Activated effector memory CD4-positive, alpha-beta T cell treated with anti-CD3 and anti-CD28 coated beads, Interleukin-2, amount 50 U/mL, for 16 hours (primary cell): ENCODE measurements around the gene GALNT2.
A peak's percentile ranks its signal among the peaks of the same experiment; 100 is the strongest.

Experiments used
- DNase-seq: peaks from one replicate; pipeline ENCODE4 v3.0.0-alpha.2; 2020

GALNT2 gene

DNA sequence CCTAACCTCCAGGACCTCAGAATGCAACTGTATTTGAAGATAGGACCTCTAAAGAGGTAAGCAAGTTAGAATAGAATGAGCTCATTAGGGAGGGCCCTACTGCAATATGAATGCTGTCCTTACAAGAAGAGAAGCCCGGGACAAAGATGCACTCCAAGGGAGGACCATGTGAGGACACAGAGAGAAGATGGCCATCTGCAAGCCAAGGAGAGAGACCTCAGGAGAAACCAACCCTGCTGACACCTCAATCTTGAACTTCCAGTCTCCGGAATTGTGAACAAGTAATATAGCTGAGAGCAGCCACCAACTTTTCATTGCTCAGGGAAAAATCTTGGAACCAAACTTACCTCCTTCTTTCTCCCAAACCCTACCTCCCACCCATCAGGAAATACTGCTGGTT, 15.0 kb upstream of the GALNT2 start:
- no peak for DNase-seq

DNA sequence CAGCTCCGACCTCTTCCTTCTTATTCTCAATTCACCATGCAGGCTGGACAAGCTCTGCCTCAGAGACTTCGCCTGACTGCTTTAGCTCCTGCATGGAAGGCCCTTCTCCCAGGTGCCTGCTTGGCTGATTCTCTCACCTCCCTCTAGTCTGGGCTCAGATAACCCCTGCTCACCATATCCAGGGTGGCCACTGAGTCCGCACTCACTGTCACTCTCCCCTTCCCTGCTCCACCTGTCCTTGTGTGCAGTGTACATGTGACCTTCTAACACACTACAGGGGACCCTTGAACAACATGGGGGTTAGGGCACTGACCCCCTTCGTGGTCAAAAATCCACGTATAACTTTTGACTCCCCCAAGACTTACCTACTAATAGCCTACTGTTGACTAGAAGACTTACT, 14.4 kb upstream of the GALNT2 start:
- no peak for DNase-seq

DNA sequence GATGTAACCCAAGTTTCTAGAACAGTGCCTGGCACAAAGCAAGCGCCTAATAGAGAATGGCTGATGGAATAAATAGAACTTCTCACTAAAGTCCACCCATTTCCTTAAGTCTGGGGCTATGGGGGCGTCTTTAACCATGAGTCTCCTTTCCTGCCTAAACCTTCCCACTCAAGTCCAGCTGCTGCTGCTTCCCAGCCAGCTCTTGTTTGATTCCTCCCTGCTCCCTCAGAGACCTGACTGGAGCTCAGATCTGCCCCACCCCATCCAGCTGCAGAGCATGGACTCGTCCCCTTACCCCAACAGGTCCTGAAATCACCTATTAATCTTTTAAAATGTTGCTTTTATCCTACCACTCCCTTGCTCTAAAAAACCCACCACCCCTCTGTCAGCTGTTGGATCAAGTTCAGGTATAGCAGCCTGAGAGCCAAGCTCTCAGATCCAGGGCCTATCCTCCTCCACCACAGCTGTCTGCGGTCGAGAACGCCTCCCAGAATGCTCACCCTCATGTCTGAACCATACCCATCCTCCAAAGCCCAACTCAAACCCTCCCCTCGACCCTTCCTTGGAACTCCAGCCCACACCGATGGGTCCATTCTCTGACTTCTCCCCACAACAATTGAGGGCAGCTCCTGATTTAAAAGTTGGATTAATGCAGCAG, 12.8 kb upstream of the GALNT2 start:
- DNase-seq: no peak

DNA sequence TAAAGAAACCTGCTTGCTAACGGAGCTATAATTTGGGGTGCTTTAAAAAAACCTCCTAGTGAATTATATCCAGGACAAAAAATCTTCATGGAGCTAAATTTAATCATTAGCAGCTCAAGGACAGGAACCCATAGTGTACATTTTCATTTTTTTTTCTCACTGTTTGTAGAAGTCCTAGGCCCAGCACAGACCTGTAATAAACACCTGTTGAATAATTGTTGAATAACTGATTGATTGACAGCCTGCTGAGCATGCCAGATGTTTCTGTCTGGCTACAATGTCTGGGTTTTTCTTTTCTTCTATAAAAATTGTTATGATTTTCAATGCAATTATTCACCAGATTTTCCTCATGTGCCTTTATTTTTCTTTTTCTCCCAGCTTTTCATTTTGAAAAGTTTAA, 10.9 kb upstream of the GALNT2 start:
- no peak for DNase-seq

DNA sequence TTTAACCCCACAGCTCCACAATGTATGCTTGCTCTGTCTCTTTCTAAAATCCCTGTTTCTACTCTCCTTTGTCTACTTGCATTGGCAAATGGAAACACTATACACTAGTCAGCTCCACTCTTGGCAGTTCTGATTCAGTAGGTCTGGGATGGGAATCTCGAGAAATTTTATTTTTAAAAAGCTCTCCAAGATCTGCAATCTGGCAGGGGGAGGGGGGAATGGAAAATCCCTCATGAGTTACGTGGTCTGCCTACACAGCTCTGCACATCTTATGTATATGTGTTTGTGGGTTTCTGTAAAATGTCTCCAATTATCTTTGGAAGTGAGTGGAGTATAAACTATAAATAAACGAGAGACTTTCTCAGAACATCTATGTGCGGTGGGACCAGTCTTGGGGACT, 9.9 kb upstream of the GALNT2 start:
- no peak for DNase-seq

DNA sequence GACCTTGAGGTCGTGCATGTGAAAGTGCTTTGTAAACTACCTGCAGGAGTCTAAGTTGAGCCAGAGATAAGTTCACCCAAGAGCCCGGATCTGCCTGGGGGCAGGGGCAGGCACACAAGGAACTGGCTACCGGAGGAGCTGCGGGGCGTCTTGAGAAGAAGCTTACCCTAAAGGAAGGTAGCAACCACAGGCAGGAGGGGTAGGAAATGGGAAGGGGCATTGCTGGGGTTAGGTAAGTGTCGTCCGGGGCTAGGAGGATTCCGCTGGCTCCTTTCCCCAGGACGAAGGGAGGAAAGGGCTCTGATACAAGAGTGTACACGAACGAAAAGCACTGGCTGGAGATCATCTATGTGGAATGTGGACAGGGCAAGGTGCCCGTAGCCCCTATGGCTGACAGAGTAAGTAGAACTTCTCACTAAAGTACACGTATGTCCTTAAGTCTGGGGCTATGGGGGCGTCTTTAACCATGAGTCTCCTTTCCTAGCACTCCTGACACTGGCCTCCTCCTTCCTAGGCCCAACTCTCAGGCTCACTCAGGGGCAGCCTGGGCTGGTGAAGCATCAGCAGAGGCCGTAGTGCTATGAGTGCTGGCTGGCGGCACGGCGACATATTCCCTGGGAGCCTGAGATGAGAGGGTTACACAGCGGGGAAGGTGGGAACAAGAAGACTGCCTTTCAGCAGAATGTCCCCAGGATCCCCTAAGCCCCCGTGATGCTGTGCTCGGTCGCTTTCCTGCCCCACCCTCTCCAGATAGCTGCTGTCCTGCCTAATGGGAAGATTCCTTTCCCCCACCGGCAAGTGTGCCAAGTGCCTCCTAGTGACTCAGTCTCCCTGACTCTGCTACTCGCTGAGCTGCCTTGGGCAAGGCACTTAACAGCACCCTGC, 9.1 kb upstream of the GALNT2 start:
- no peak for DNase-seq

DNA sequence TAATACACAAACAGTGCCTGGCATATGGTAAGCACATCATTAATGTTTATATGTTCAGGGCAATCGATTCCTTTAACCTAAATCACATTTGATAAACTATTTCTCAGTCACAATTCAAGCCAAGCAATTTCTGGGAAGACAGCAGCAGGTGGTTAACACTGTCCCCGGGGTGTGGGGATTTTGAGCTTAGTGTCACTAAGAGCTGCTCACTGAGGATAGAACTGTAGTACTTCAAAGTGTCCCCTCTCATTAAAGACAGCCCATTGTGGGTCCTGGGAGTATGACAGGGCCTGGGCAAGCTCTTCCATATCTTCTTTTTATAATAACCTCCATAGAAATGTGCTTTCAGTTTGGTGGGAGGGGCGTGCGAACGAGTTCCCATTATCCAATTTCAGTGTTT, 8.4 kb upstream of the GALNT2 start:
- DNase-seq: no peak

DNA sequence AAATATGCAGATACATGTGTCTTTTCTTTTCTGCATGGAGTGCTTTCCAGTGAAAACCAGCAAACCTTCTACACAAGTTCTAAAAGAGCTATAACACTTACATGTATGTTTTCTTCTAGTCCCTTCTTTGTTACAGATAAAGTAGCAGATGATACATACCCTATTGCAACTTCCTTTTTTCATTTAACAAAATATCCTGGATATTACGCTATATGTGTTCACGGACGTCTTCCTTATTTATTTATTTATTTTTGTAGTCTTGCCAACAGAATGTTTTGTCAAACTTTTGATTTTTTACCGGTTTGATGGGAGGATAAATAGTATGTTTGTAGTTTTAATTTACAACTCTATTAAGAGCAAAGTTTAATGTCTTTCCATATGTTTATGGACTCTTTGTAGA, 5.2 kb upstream of the GALNT2 start:
- DNase-seq: no peak

DNA sequence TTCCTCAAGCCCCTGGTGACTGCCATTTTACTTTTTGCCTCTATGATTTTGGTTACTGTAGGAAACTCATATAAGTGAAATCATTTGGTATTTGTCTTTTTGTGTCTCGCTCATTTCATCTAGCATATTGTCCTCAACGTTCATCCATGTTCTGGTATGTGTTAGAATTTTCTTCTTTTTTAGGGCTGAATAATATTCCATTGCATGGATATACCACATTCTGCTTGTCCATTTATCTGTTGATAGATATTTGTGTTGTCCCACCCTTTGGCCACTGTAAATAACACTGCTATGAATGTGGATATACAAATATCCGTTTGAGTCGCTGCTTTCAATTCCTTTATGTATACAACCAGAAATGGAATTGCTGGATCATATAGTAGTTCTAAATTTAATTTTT, 4.5 kb upstream of the GALNT2 start:
- DNase-seq: no peak

DNA sequence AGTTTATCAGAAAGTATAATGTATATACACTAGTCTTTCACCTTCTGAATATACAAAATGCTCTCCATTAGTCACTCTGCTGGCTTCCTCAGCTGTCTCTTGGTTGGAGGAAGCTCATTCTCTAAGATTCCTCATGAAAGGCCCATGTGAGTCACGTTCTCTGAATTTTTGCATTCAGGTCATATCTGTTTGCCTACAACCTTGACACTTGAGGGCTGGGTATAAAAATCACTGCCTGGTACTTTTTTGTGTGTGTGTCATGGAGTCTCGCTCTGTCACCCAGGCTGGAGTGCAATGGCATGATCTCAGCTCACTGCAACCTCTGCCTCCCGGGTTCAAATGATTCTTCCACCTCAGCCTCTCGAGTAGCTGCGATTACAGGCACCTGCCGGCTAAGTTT, 2.8 kb upstream of the GALNT2 start:
- DNase-seq: no peak

DNA sequence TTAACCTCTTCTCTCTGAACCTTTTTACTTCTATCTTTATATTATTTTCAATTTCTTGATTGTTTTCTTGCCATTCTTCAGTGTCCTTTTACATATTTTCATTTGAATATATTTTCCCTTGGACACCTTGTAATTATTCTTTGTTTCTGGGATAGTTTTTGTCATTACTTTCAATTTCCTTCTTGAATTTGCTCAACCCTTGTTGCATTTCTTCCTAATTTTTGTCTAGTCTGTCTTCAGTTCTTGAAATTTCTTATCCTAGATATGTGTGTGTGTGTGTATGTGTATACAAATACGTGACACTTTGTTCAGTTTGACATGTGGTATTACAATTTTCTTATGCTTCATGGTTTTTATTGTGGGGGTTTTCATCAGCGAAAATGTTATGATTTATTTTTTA, 1.9 kb upstream of the GALNT2 start:
- no peak for DNase-seq

DNA sequence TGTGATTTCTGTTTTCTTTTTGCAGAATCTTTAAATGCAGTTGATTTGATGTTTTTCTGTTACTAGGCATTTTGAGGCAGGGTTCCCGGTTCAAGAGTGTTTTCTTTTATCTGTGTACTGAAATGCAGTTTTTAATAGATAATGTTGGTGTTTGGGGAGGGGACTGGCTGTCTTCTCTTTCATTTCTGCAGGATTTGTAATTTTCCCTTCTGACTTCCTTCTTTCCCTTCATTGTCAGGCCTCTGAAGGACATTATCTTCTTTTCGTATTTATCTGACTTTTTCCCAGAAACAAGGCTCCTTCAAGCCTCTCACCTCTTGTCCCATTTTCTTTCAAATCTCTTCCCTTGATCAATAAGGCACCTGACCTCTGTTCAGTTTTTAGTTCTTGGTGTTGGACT, 1.5 kb upstream of the GALNT2 start:
- no peak for DNase-seq

DNA sequence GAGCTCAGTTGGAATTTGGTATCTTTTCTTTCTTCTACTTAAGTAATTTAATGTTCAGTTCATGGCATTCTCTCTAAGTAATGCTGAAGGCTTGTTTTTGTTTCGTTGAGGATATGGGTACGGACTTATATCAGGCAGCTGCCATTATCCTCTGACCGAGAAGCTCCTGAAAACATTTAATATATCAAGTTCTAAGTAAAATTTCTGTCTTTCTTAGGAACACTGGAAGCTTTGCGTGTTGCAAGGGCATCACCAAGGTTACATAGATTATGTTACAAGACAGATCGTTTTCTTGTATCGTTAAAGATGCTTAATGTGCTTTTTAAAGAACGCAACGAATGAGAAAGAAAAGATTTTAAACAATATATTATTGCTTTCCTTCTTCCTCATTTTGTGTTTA, 1.0 kb upstream of the GALNT2 start:
- DNase-seq: no peak

DNA sequence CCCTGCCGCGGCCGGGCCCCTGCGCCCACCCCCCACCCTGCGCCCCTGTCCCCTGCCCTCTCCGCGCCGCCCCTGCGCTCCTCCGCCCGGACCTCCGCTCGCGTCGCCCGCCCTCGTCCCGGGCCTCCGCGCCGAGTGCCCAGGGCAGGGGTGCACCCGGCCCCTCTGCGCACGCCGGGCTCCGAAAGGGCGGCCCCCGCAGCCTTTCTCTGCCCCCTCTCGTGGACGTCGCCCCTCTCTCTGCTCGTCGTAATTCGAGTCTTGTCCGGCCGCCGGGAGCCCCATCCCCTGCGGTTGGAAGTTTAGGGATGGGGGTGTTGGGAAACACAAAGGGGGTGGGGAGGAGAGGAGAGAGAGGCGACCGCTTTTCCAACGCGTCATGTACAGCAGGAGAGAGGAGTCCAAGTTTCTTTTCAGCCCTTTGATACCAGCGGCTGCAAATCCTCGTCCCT, 407 bp downstream of the GALNT2 start:
- no peak for DNase-seq

DNA sequence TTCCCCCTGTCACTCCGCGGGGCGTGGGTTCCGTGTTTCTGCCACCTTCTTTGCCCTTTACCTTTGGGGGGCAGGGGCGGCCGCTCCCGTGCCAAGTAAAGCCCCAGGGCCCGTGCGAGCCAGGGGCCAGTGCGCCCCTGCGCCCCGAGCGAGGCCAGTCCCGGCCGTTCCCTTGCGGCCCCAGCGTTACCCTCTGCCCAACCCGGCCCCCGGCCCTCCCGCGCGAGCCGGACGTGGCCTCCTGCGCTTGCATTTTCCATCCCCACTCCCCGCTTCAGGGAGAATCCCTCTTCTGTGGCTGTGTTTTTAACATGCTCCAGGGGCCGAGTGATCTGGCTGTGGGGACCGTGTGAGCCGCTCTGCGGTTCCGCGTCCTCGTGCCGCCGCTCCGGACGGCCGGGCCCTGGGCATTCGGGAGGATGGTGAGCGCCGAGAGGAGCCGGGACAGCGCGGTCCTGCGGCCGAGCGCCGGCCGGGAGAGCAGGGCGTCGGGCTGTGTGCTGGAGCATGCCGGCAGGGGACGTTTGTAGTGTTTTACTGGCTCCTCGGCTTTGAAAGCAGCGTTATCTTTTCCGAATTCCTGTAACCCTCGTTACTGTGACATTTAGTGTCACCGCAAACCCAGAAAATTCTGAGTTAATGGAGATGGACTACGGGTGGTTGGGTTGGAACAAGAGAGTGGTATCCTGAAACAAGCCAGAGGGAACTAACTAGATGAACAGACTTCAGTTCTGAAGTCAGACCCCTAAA, 1.0 kb downstream of the GALNT2 start:
- DNase-seq: peak; percentile 73

DNA sequence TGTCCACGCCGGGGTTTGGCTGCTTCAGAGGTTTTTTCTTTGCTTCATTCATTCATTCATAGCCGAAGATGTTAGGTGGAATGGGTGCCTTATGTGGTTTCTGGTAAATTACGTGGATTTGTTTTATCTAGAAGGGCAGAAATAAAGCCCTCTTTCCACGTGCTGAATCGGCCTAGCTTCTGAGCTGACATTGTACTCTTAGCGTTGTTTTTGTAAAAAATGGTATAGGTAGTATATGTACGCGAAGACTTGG, 1.5 kb downstream of the GALNT2 start:
- DNase-seq: no peak

DNA sequence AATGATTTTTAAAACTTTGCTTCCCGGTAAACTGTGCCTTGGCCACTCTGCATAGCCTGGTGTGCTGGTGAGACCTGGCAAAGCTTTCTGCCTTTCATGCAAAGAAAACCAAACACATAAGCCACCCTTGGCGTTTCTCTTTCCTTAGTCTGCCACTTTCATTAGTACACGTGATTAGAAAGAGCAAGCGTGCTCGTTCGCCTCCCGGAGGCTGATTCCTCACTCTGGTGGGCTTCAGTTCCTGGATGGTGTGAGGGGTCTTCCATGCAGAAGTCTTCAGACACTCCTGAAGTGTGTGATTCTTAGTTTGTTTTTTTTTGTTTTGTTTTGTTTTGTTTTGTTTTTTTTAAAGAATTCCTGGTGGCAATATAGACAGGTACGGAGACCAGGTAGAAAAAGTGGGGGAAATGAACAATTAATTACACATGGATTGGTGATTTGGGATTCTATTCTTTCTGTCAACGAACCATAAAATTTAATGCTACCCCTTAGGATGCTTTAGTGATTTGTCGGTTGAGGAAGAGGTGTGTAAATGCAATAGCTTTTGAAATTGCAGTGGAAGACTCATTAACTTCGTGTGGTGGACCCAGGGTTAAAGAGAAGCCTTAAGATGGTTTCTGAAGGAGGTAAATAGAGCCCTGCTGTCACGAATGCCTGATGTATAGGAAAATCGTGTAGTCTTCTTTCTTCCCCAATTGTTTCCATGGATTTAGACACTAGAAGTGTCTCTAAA, 2.1 kb downstream of the GALNT2 start:
- DNase-seq: no peak

DNA sequence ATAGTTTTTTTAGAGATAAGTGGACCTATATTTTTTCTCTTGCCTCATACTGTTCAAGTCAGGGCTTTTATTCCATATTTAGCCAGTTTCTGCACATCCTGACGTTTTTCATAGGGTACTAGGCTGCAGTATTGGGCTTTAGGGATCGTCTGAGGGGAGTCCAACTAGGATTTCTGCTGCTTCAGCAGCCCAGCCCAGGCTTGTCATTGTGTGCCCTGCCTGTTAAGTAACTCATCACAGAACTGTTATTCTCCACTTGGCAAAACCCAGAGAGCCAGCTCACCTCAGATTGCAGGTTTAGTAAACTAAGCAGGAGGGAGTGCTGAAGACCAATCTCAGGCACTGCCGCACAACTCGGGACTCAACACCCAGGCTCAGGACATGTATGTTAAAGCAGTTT, 2.8 kb downstream of the GALNT2 start:
- DNase-seq: no peak

DNA sequence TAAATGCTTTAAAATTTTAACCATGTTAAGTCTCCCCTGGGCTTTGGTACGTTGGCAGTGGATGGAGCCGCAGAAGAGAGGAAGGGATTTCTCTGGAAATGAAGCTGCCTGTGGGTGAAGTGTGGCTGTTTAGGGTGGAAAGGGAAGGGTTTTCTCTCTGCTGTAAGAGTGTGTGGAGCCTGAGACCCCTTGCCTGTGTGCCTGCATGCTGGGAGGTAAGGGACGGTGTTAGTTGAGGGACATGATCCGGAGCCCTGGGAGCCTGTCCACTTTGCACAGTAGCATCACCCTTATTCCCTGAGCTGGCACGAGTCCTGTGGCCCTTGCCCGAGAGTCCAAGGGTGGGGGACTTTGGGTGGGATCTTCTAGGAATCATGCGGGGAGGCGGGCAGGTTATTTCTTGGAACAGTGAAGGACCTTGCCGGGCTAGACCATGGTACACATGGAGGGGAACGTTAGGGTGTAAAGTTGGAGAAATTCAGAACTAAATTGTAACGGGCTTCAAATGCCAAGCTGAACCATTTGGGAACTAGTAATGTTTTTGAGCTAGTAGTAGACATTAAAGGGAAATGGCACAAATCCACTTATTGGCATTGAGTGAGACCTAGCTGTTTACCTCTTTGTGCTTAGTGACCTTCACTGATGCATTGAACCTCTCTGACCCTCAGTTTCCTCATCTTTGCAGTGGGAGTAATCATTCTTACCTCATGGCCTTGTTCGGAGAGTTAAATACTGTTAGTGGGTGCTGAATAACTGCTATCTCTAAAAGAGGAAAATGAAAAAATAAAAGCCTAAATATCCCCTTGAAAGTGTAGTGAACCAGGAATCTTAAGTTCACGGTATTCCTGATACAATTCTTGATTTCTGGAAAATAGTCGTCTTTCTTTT, 3.5 kb downstream of the GALNT2 start:
- DNase-seq: no peak

DNA sequence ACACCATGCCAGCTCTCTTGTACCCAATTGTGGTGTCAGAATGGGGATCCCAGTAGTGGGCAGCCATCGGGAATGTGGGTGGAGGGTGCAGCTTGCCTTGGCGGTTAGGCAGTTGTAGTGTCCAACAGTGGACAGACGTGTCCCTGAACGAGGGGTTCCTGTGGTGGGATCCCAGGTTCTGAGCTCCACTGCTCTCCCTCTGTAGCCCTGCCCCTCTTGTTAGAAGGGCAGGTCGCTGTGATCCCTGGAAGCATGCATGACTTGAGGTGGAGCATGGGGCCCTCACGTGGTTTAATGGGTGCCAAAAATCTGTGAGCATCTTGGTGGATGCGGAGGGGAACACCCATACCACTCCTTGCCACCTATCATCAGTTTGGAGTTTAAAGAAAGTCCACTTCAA, 4.3 kb downstream of the GALNT2 start:
- no peak for DNase-seq

DNA sequence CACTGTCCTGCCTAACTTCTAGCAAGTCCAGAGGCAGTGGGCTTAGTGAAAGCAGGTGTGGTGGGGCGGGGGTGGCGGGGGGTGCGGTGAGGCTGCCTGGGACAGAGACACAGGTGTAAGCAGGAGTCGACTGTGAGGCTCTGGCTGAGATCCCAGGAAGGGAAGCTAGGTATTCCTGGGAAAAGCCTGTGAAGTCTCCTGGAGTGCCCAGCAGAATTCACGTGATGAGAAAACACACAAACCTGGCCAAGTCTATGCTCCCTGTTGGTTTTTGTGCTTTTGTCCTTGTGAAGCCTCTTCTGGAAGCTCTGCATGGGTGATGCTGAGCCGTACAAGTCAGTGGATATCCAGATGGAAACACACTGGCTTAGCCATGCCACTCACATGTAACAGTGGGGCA, 5.3 kb downstream of the GALNT2 start:
- DNase-seq: no peak

DNA sequence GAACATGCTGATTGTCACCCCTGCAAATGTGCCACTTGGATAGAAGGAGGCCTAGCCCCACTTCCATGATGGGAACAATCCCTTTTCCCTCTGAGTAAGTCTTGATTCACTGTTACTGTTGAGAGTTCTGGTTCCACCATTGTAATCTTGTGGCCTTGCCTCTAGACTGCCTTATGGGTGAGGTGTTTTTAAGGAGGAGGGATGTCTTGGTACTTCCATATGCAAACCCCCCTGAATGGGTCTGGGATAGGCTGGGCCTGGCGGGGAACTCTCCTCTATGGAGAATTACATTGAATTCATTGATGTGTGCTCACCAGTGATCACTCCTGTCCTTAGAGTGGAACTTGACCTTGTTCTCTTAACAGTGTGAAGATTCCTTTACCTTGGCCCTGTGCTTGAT, 5.8 kb downstream of the GALNT2 start:
- no peak for DNase-seq
